Glomerular endothelial cell (primary cell): ENCODE results near the gene S100A5. TPM values are rescaled to one million over a fixed set of nuclear protein-coding genes. Genes with fewer than 3 reads are reported as not detected.
A peak's percentile ranks its signal among the peaks of the same experiment; 100 is the strongest.
"Not testable (repeated sequence)": the region's sequence is repeated elsewhere in the genome, so short reads cannot be mapped to it uniquely, and the experiment has no call there.

Experiments
- DNase-seq: peaks from one replicate; pipeline ENCODE4 v3.0.0-alpha.2; 2011; ENCODE audit warnings: low read depth, low spot score; ENCODE audit errors: extremely low read depth
- total RNA-seq: library from RNA; depleted of rRNA; stranded (reverse); fragments of >200 nt; gene quantifications from 2 replicates; pipeline ENCODE4 v1.2.3, GENCODE V29; 2015

S100A5 gene
- total RNA-seq, 1 donor from 2014 or later = not detected

DNA sequence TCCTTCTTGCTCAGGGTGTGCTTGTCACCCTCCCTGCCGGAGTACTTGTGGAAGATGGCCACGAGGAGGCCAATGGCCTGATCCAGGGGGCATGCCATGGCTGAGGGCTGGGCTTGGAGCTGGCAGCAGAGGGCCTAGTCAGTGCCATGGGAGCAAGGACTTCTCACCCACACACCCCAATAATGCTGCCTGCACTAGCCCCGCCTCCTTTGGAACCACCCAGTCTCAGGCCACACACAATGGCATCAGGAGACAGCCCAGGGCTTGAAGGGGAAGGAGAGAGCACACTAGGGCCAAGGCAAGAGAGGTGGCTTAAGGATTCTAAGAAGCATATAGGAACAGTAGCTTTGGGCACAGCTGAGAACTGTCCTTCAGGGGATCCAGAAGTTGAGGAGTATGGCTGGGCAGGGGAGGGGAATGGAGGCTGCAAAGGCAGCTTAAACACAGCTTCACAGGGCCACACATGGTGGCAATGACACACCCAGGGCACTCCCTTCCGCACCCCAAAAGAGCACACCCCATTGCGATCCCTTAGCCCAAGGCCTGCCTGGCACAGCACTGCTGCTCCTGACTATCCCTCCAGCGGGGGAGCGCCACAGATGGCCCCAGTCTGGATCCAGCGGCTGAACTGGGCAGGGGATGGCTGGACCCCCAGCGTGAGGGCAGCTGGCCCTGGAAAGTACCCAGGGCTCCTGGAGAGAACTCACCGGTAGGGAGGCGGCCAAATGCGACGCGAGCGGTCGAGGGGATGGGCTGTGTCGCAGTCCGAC lies 5.3 kb downstream of the S100A5 start, which contains the start of gene S100A6:
S100A6 (minus strand) TSS at position 750 of the 770 bp plus-strand sequence; CDS start at position 98, 652 bp downstream.
- no peak for DNase-seq

DNA sequence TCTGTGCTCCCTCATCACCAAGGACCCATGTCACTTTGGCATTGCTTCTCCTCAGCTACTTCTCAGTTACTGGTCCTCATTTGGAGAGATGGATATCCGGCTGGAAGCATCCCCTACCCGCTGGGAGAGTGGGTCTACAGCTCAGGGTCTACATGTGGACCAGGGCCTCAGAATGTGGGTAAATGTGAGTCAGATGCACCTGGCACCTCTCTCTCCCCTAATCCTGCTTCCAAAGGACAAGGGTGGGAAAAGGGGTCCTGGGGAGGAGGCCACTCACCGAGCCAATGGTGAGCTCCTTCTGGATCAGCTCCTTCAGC lies 5.9 kb downstream of the S100A5 start:
- no peak for DNase-seq

GRCh38 chr1:153534226-153534924 lies 6.4 kb downstream of the S100A5 start:
- no peak for DNase-seq

DNA sequence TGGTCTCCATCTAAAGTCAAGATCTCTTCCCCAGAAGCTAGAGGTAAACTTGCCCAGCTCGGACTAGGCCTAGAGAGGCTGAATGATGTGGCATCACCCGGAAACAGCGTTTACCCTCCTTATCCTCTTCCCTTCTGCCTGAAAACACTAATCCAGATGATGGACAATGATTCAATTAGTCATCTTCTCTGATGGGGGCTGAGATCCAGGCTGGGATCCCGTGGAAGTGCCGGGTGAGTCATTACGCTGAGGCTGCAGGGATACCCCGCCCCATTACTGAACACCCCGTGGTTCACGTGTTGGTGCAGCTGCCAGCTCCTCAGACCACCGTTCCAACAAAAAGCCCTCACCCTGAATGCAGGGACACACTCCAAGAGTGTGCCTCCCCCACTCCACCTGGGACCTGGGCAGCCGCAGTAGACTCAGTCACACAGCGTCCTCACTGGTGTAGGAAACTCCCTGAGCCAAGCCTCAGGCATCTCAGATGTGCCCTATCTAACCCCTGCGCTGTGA lies 7.0 kb downstream of the S100A5 start:
- peak; percentile 47 for DNase-seq

- DNase-seq = no peak
These were observed 7.8 kb downstream of the S100A5 start for GRCh38 chr1:153532769-153533599.

DNA sequence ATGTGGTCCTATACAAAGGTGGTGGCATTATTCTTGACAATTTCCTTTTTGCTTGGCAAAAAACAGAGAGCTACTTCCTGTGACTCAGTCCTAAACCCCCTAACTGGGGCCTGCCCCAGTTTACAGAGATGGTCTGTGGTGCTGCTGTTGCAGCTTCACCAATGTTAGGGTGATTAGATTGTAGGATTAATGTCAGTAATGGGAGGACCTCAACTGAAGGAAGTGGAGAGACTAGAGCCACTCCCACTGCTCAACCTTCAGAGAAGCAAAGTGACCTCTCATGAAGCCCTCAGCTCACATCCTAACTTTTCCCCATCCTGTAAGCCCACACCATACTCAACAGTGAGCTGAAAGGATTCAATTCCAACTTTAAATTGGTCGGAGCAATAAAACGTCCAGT lies 8.6 kb downstream of the S100A5 start:
- no peak for DNase-seq

- no peak for DNase-seq
These were observed 9.1 kb downstream of the S100A5 start for GRCh38 chr1:153531638-153532037.

GRCh38 chr1:153527683-153528040 lies 13.1 kb downstream of the S100A5 start:
- DNase-seq = no peak

DNA sequence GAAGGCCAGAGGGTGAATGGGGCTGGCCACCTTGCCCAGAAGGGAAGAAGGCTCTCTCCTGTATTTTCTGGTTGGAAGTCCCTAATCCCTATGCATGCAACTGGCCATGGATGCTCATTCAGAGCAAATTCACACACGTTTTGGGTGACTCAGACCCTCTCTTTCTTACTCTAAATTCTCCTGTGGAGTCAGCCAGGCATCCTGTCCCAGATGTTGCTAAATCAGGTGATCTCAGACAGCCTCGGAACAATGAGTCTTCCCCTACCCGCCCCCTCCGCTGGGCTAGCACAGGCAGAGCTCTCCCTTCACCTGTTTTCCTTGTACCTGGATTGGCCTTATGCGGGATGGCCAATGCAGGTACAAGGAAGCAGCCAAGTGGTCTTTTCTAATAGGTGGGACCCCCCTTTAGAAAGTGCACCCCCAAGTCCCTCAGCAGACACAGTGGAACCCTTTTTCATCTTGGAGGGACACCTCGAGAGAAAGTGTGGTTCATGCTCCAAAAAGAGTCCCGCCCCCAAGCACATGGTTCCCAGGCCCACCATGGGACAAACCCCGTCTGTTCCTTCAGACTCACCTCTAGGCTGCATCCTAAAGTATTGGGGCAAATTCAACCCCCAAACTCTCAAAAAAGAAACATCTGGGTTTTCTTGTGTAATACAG lies 13.6 kb downstream of the S100A5 start:
- DNase-seq = no peak

DNA sequence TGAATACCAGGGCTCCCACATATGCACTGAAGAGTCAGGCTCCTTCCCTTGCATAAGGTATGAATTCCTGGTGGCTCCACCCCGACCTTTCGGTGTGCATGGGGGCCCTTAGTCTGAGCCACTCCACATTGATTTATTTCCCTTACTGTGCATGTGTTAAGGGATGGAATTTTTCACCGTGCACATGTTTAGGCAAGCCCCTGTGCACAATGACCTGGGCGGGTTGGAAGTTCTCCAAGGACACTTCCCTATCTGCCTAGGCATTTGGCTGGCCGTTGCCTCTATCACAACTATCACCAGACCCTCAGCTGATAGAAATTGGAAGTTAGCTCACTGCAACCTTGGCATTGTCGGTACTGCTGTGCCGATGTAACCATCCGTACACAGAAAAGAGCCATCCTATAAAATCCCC lies 14.6 kb downstream of the S100A5 start:
- no peak for DNase-seq

DNA sequence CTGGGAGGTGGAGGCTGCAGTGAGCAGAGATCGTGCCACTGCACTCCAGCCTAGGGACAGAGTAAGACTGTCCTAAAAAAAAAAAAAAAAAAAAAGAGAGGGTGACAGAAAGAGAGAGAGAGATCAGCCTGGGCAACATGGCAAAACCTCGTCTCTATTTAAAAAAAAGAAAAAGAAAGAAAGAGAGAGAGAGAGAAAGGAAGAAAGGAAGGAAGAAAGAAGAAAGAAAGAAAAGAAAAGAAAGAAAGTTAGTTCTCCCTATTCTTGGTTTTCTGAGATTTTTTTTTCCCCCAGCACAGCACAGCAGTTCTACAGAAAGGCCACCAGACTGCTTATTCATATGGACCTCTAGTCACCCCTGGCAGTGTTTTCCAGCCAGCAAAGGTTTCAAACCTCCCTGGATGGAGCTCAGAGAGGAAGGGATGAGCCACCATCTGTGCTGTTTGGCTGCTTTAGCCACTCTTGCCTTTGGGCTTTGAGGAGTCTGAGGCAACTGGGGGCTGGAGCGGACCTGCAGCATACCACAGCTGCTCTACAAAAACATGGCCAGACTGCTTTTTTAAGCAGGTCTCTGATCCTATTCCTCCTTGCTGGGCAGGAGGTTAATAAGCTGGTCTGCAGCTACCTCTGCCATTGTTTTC lies 15.5 kb downstream of the S100A5 start:
- no peak for DNase-seq

- DNase-seq = not testable (repeated sequence)
These were observed 18.2 kb downstream of the S100A5 start for GRCh38 chr1:153522353-153523048.

- not testable (repeated sequence) for DNase-seq
These were observed 18.9 kb downstream of the S100A5 start for GRCh38 chr1:153521808-153522207.

GRCh38 chr1:153520818-153521476 lies 19.8 kb downstream of the S100A5 start:
- DNase-seq = no peak

DNA sequence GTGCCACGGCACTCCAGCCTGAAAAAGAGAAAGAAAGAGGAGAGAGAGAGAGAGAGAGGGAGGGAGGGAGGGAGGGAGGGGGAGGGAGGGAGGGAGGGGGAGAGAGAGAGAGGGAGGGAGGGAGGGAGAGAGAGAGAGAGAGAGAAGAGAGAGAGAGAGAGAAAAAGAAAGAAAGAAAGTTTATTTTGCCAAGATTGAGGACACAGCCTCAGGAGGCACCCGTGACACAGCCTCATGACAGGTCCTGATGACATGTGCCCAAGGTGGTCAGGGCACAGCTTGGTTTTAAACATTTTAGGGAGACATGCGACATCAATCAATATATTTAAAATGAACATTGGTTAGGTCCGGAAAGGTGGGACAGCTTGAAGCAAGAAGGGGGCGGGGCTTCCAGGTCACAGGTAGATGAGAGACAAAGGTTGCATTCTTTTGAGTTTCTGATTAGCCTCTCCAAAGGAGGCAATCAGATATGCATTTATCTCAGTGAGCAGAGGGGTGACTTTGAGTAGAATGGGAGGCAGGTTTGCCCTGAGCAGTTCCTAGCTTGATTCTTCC lies 20.5 kb downstream of the S100A5 start:
- not testable (repeated sequence) for DNase-seq

- DNase-seq = no peak
These were observed 21.5 kb downstream of the S100A5 start for GRCh38 chr1:153519242-153519641.

DNA sequence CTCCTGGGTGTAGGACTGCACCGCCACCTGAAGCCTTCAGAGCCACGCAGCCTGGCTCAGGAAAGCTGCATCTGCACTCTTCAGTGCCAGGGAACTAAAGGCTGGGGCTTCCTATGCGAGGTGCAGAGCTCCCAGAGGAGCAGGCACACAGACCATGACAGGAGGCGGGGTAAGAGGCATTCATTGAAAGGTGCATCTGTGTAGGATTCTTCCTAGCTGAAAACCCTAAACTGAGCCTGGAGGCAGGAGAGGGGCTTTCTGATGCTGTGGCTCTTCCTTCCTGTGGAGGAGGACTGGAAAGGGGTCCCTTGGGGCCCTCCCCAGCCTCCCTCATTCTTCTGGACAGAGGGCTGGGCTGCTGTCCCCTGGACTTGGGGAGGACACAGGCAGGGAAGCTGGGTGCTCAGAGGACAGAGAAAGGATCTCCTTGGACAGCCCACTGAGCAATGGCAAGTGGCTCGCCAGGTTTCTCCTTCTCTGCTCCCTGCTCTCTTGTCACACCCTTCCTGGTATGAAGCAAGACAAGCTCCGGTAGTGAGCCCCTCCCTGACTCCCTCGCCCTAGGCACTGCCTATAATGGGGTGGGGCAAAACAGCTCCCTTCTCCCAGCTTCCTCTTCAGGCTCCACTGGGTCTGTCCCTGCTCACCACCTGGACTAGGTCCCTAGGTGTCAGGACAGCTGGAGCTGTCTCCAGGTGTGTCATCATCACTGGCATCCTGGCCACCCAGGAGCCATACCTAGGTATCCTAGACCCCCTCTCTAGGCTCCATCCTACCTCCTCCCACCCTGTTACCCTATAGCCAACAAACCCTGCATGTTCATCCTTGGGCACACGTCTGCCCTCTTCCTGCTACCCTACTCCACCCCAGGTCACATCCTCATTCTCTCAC lies 25.0 kb downstream of the S100A5 start:
- DNase-seq = no peak

GRCh38 chr1:153513666-153514065 lies 27.1 kb downstream of the S100A5 start:
- no peak for DNase-seq
